ENCODE data around the gene PKMYT1. TPM values are rescaled to one million over a fixed set of nuclear protein-coding genes. Genes with fewer than 3 reads are reported as not detected.
A peak's percentile ranks its signal among the peaks of the same experiment; 100 is the strongest.
"Not testable (repeated sequence)": the region's sequence is repeated elsewhere in the genome, so short reads cannot be mapped to it uniquely, and the experiment has no call there.

The PKMYT1 gene
- total RNA-seq, 1 donor from 2014 or later: 4.5 TPM

- no peak for DNase-seq (ENCODE audit: low spot score)
These were observed 46.5 kb downstream of the PKMYT1 start for GRCh38 chr16:2933701-2934100.

DNA sequence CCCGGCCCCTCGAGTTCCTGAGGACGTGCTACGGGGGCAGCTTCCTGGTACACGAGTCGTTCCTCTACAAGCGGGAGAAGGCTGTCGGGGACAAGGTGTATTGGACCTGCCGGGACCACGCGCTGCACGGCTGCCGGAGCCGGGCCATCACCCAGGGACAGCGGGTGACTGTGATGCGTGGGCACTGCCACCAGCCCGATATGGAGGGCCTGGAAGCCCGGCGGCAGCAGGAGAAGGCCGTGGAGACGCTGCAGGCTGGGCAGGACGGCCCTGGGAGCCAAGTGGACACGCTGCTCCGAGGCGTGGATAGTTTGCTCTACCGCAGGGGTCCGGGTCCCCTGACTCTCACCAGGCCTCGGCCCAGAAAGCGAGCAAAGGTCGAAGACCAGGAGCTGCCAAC lies 47.1 kb downstream of the PKMYT1 start:
- DNase-seq (ENCODE audit: low spot score): no peak

- DNase-seq (ENCODE audit: low spot score): not testable (repeated sequence)
These were observed 48.9 kb downstream of the PKMYT1 start for GRCh38 chr16:2931231-2931914.

GRCh38 chr16:2930236-2930635 lies 50.0 kb downstream of the PKMYT1 start:
- no peak for DNase-seq (ENCODE audit: low spot score)

DNA sequence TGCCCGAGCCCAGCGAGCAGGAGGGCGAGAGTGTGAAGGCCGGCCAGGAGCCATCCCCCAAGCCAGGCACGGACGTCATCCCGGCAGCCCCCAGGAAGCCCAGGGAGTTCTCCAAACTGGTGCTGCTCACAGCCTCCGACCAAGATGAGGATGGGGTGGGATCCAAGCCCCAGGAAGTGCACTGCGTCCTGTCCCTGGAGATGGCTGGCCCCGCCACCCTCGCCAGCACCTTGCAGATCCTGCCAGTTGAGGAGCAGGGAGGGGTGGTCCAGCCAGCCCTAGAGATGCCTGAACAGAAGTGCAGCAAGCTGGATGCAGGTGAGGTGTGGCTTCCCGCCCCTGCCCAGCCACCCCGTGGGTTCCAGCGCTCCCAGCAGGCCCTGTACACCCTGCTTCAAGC lies 50.6 kb downstream of the PKMYT1 start:
- no peak for DNase-seq (ENCODE audit: low spot score)

DNA sequence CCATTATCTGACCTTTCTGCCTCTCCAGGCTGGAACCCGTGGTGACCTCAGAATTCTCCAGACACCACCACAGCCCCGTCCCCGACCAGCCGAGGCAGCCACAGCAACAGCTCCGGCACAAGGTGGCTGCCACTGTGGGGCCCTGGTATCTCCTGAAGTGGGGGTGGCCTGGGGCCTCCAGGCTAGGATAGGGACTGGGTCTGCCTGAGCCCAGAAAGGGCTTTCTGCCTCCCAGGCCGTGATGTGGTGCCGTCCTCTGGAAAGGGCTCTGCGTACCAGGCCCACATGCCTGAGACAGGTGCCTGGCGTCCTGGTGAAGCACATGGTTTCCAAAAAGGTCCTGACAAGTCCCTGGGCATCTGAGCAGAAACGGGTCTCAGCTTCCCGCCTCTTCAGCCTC lies 51.5 kb downstream of the PKMYT1 start:
- no peak for DNase-seq (ENCODE audit: low spot score)

GRCh38 chr16:2928151-2928550 lies 52.1 kb downstream of the PKMYT1 start:
- DNase-seq (ENCODE audit: low spot score): not testable (repeated sequence)

GRCh38 chr16:2927010-2927646 lies 53.1 kb downstream of the PKMYT1 start:
- DNase-seq (ENCODE audit: low spot score): peak; percentile 90

GRCh38 chr16:2926650-2926999 lies 53.6 kb downstream of the PKMYT1 start:
- no peak for DNase-seq (ENCODE audit: low spot score)

GRCh38 chr16:2925951-2926649 lies 54.1 kb downstream of the PKMYT1 start:
- DNase-seq (ENCODE audit: low spot score): no peak

GRCh38 chr16:2924901-2925755 lies 55.1 kb downstream of the PKMYT1 start:
- DNase-seq (ENCODE audit: low spot score): no peak

DNA sequence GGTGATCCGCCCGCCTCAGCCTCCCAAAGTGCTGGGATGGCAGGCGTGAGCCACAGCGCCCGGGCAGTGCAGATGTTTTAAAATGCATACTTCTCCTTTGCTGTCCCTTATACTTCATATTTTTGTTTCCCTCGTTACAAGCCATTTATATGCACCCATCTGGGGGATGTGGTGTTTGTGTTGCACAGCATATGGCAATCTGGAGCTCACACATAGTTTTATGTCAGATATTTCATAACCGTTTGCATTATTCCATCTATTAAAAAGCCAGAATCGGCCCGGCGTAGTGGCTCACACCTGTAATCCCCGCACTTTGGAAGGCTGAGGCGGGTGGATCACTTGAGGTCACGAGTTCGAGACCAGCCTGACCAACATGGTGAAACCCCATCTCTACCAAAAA lies 56.8 kb downstream of the PKMYT1 start:
- DNase-seq (ENCODE audit: low spot score): no peak

Other genes with a start within 250 kb of the PKMYT1 start
- 677 TPM for gene SRRM2, start 227.8 kb downstream of the PKMYT1 start, total RNA-seq
- gene ELOB, start 203.2 kb downstream of the PKMYT1 start, total RNA-seq: 273 TPM
- 1.8 TPM for gene PRSS33, start 192.9 kb downstream of the PKMYT1 start, total RNA-seq
- 0.49 TPM for gene PRSS41, start 182.0 kb downstream of the PKMYT1 start, total RNA-seq
- gene PRSS21, start 163.2 kb downstream of the PKMYT1 start, total RNA-seq: 4.4 TPM
- 55.9 TPM for gene ZG16B, start 150.1 kb downstream of the PKMYT1 start, total RNA-seq
- gene PRSS22, start 122.3 kb downstream of the PKMYT1 start, total RNA-seq: 52.7 TPM
- gene FLYWCH2, start 97.2 kb downstream of the PKMYT1 start, total RNA-seq: 35.5 TPM
- 57.5 TPM for gene FLYWCH1, start 68.5 kb downstream of the PKMYT1 start, total RNA-seq
- gene KREMEN2, start 16.2 kb downstream of the PKMYT1 start, total RNA-seq: not detected
- 33.1 TPM for gene PAQR4, start 11.1 kb downstream of the PKMYT1 start, total RNA-seq
- gene CLDN9, start 32.5 kb upstream of the PKMYT1 start, total RNA-seq: 3.3 TPM
- gene CLDN6, start 37.7 kb upstream of the PKMYT1 start, total RNA-seq: 1.1 TPM
- 98.1 TPM for gene TNFRSF12A, start 39.9 kb upstream of the PKMYT1 start, total RNA-seq
- 54.6 TPM for gene HCFC1R1, start 43.5 kb upstream of the PKMYT1 start, total RNA-seq
- gene THOC6, start 43.6 kb upstream of the PKMYT1 start, total RNA-seq: 20.8 TPM
- gene BICDL2, start 56.5 kb upstream of the PKMYT1 start, total RNA-seq: 86.1 TPM
- gene MMP25, start 66.1 kb upstream of the PKMYT1 start, total RNA-seq: 1.1 TPM
- gene IL32, start 85.2 kb upstream of the PKMYT1 start, total RNA-seq: 134 TPM
- gene ZSCAN10, start 118.8 kb upstream of the PKMYT1 start, total RNA-seq: 0.37 TPM
- gene ZNF205, start 132.1 kb upstream of the PKMYT1 start, total RNA-seq: 14.2 TPM
- 18.4 TPM for gene ZNF213, start 154.6 kb upstream of the PKMYT1 start, total RNA-seq
- not detected for gene OR1F1, start 207.8 kb upstream of the PKMYT1 start, total RNA-seq